ENCODE measurements around the gene PAX9.

PAX9 gene

GRCh38 chr14:36655963-36656686 lies 5.5 kb upstream of the PAX9 start:
- DNase-seq (ENCODE audit: low read depth in 2 of 2) = no peak

GRCh38 chr14:36656687-36657398 lies 4.8 kb upstream of the PAX9 start:
- no peak for DNase-seq (ENCODE audit: low read depth in 2 of 2)

GRCh38 chr14:36657399-36658122 lies 4.1 kb upstream of the PAX9 start:
- DNase-seq (ENCODE audit: low read depth in 2 of 2) = no peak

- no peak for DNase-seq (ENCODE audit: low read depth in 2 of 2)
Measured at GRCh38 chr14:36658123-36659009, 3.3 kb upstream of the PAX9 start.

DNA sequence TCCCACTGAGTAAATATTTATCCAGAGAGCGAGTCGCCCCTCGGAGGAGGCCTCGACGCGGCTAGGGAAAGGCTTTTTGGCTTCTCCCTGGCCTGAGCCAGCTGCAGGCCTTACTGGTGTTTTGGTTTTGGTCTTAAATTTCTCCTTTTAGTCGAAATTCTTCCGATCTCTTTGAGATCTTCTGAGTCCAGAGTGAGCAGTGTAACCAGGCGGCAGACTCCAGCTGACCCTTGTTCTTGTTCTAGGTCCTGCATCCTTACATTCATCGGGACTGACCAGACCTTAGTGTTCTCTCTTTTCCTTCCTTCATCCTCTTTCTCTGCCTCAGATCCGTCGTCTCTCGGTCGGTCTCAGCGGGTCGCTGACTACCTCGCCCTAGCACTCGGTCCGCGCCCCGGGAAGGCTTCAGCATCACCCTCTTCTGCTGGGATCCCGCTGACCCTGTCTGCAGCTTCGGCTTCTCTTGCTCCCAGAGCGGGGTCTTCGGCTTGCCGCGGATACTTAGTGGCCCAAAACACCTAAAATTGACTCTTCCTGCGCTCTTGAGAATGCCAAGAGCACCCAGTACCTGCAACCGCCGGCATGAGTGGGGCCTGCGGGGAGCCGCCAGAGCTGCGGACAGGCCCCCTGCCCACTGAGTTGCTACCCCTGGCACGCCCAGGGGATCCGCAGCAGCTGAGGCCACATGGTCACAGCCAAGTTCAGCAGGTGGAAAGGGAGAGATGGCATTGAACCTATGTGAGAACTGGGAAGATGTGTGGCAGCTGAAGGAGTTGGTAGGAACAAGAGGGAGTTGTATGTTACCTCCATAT lies 2.4 kb upstream of the PAX9 start:
- DNase-seq (ENCODE audit: low read depth in 2 of 2) = no peak

- DNase-seq (ENCODE audit: low read depth in 2 of 2) = no peak
Measured at GRCh38 chr14:36659822-36660735, 1.6 kb upstream of the PAX9 start.

- DNase-seq (ENCODE audit: low read depth in 2 of 2) = no peak
Measured at GRCh38 chr14:36660736-36661505, 739 bp upstream of the PAX9 start.

DNA sequence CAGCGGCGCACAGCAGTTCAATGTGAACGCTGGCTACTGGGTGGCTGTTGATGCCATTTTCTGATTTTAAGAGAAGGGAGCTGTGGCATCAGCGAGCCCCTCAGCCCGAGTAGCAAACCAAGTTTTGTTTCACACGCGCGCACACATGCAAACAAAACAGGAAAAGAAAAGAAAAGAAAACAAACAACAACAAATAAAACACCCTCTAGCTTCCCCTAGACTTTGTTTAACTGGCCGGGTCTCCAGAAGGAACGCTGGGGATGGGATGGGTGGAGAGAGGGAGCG lies 540 bp downstream of the PAX9 start:
- no peak for DNase-seq (ENCODE audit: low read depth in 2 of 2)

DNA sequence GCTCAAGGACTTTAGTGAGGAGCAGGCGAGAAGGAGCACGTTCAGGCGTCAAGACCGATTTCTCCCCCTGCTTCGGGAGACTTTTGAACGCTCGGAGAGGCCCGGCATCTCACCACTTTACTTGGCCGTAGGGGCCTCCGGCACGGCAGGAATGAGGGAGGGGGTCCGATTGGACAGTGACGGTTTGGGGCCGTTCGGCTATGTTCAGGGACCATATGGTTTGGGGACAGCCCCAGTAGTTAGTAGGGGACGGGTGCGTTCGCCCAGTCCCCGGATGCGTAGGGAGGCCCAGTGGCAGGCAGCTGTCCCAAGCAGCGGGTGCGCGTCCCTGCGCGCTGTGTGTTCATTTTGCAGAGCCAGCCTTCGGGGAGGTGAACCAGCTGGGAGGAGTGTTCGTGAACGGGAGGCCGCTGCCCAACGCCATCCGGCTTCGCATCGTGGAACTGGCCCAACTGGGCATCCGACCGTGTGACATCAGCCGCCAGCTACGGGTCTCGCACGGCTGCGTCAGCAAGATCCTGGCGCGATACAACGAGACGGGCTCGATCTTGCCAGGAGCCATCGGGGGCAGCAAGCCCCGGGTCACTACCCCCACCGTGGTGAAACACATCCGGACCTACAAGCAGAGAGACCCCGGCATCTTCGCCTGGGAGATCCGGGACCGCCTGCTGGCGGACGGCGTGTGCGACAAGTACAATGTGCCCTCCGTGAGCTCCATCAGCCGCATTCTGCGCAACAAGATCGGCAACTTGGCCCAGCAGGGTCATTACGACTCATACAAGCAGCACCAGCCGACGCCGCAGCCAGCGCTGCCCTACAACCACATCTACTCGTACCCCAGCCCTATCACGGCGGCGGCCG lies 1.1 kb downstream of the PAX9 start:
- no peak for DNase-seq (ENCODE audit: low read depth in 2 of 2)

DNA sequence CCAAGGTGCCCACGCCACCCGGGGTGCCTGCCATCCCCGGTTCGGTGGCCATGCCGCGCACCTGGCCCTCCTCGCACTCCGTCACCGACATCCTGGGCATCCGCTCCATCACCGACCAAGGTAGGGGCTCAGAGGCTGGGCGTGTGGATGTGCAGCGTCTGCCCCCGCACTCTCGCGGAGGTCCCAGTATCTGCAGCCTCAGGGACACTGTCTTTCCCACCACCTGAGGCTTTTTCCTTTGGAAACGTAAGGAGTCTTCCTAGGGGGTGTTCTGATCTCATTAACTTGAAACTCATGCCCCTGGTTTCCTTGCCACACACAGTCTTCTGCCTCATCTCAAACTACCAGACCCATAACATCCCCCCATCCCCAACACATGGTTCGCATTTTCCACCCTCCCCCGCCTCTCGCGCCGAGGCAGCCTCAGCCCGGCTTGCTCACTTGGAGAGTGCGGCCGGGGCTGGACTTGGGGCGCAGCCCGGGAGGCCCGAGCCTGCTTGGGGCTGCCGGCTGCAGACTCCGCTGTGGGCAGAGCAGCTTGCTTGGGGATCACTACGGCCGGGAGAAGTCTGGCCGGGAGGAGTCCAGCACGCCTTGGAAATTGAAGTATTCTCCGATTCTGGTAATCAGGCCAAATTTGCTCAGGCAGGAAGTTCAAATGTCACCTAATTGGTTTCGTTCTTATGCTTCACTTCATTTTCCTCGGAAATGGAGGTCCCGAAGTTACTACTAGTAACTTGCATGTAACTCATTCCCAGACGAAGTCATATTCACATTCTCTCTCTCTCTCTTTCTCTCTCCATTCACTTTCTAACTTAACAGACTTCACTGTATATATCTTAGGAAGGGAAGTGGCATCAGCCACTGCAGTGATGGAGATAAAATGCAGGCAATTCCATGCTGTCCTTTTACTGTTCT lies 2.0 kb downstream of the PAX9 start:
- DNase-seq (ENCODE audit: low read depth in 2 of 2) = no peak

DNA sequence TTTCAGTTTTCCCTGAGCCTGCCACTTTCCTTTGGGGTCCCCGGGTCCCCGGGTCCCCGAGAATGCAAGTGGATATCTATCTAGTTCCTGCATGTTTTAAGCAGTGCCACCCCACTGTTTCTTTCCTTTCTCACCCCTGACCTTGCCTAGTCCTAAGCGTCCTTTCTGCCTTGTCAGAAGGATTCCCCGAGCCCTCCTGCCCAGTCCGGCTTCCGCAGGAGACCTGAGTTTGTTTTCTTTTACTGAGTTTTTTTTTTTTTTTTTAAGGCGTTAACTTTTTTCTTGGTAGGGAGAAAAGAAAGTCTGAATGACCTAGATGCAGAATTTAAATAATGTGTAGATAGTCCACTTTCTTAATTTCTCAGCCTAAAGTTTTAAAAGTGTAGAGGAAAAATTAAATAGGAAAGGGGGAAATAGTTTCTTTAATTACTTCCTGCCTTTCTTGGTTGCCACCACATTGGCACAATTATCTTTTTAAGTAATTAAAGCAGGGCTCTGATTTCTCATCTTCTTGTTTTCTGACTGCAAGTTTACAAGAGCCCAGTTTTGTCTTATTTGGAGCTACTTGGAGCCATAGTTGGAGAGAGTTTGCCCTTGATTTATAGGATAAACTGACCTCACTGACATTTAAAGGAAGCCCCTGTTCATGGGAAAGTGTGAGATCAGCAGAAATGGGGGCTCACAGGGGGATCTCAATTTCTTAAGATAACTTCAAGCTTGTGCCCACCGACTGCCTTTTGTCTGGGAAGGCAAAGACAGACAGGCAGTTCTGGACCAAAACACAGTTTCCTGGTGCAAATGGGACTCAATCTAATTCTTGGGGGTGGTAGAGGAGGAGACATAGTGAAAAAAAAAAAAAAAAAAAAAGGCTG lies 2.9 kb downstream of the PAX9 start:
- DNase-seq (ENCODE audit: low read depth in 2 of 2) = no peak

DNA sequence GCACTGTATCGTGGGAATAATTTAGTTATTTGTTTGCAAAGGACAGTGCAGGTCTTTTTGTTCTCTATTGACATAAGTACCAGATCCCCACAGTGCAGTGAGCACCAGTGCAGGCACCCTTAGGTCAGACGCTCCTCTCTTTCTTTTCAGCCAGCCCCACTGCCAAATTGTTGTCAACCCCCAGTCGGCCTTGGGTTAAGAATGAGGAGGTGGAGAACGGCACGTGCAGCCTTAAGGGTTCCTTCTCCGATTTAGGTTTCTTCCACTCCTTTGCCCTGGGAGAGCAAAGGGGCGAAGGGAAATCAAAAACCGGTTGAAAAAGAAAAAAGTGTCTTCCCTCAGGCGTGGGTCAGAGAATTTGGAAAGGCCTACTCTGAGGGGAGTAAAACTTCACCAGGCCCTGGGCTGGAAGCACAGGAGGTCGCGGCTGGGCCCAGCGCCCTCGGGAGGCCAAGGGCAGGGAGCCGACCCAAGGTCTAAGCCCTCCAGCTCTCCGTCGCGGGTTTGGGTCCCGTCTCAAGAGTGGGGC lies 4.3 kb downstream of the PAX9 start:
- DNase-seq (ENCODE audit: low read depth in 2 of 2) = no peak

- no peak for DNase-seq (ENCODE audit: low read depth in 2 of 2)
Measured at GRCh38 chr14:36666416-36667206, 5.0 kb downstream of the PAX9 start.

DNA sequence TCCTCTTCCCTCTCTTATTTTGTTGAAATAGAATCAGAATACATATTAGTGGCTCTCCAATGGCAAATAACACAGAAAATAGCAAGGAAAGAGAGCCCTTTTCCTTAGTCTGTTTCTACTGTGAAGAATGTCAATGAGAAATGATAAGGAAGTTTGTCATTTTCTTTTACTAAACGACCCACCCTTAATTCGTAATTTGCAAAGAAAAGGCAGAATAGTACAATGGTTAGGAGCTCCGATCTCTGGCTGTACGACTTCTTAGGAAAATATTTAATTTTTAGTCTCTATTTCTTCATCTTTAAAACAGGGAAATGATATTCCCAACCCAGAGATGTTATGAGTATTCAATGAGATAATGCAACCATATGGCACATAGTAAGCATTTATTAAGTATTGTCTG lies 6.0 kb downstream of the PAX9 start:
- no peak for DNase-seq (ENCODE audit: low read depth in 2 of 2)

- no peak for DNase-seq (ENCODE audit: low read depth in 2 of 2)
Measured at GRCh38 chr14:36671149-36671548, 9.5 kb downstream of the PAX9 start.

All from activated CD8-positive, alpha-beta memory T cell treated with anti-CD3 and anti-CD28 coated beads for 4 hours (primary cell).